ENCODE data around the gene TNFRSF8.

DNA sequence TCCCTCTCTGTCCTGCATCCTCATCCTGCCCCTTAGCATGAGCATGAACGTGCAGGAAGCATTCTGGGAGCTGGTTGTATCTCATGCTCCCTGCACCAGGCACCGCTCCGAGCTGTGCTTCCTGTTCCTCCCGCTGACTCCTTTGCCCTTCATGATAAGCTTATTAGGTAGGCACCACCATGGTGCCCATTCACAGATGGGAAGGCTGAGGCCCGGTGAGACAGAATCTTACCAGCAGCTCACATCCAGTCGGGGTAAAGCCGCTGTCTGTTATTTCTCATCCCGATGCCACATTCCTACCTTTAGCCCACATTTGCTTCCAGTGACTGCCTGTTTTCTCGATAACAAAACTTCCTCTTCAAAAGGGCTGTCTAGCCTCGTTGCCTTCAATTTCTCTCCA, 36.5 kb upstream of the TNFRSF8 start:
- no peak for TF ChIP-seq CREB1 (CRISPR knock-in tag; IDR thresholded peaks at IDR 0.05)
- TF ChIP-seq, protein P1, sequence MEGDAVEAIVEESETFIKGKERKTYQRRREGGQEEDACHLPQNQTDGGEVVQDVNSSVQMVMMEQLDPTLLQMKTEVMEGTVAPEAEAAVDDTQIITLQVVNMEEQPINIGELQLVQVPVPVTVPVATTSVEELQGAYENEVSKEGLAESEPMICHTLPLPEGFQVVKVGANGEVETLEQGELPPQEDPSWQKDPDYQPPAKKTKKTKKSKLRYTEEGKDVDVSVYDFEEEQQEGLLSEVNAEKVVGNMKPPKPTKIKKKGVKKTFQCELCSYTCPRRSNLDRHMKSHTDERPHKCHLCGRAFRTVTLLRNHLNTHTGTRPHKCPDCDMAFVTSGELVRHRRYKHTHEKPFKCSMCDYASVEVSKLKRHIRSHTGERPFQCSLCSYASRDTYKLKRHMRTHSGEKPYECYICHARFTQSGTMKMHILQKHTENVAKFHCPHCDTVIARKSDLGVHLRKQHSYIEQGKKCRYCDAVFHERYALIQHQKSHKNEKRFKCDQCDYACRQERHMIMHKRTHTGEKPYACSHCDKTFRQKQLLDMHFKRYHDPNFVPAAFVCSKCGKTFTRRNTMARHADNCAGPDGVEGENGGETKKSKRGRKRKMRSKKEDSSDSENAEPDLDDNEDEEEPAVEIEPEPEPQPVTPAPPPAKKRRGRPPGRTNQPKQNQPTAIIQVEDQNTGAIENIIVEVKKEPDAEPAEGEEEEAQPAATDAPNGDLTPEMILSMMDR (IDR thresholded peaks at IDR 0.05), result no peak
